Ascending aorta (tissue), 2 donors: Measurements from ENCODE around the gene ADCK1. TPM values are rescaled to one million over a fixed set of nuclear protein-coding genes. Genes with fewer than 3 reads are reported as not detected.

Experiments
- DNase-seq, 2 donors: peaks; one replicate each; pipeline ENCODE4 v3.0.0-alpha.2; 2019; ENCODE audit warnings: low spot score in 2 of 2
- H3K27ac ChIP-seq, 2 donors: fragments of 200-600 bp; sonication (generic); one replicate each; pipeline ENCODE4 v1.5.1; 2016 to 2017; ENCODE audit warnings: mild to moderate bottlenecking in 1 of 2
- H3K27me3 ChIP-seq: fragments of 200-600 bp; sonication (generic); one replicate; pipeline ENCODE4 v1.5.1; 2017
- H3K36me3 ChIP-seq, 2 donors: fragments of 200-600 bp; sonication (generic); one replicate each; pipeline ENCODE4 v1.5.1; 2016
- H3K4me1 ChIP-seq, 2 donors: fragments of 200-600 bp; sonication (generic); one replicate each; pipeline ENCODE4 v1.5.1; 2016 to 2017; ENCODE audit warnings: mild to moderate bottlenecking in 1 of 2
- H3K4me3 ChIP-seq, 2 donors: fragments of 200-600 bp; sonication (generic); one replicate each; pipeline ENCODE4 v1.5.1; 2016 to 2017; ENCODE audit warnings: mild to moderate bottlenecking in 1 of 2
- H3K9me3 ChIP-seq, 2 donors: fragments of 200-600 bp; sonication (generic); one replicate each; pipeline ENCODE4 v1.5.1; 2016
- CTCF ChIP-seq, 3 experiments: fragments of 200-600 bp in 2 of 3; fragments of 450-650 bp in 1 of 3; sonication (generic) in 2 of 3; IDR thresholded peaks; one replicate each; pipeline ENCODE4 v1.5.1; 2016 to 2019; ENCODE audit warnings: antibody characterized with exemption in 3 of 3, mild to moderate bottlenecking in 1 of 3, moderate library complexity in 1 of 3
- intact Hi-C: fragments of 100-400 bp; cut with DNase I; formaldehyde crosslinking; loops from one replicate; pipeline ENCODE4 v1.15.1; 2023
- total RNA-seq: library from RNA; depleted of rRNA; stranded (reverse); fragments of >200 nt; gene quantifications from one replicate; pipeline ENCODE4 v1.1.0, GENCODE V29; 2016

Gene ADCK1
- total RNA-seq, 1 donor from 2014 or later = 0.43 TPM

GRCh38 chr14:77921818-77922217 is 121.9 kb downstream of the ADCK1 start:
- Histone ChIP-seq H3K36me3 (no peaks in the 10 kb centered on the region), H3K4me1 (no peaks in the 10 kb centered on the region), H3K9me3 (no peaks in the 10 kb centered on the region), H3K27ac (no peak overlapping the region), H3K27me3 (no peaks in the 10 kb centered on the region), H3K4me3 (no peak overlapping the region)
- no peak for TF ChIP-seq CTCF (IDR thresholded peaks at IDR 0.05)
- DNase-seq = no peak
- intact Hi-C loops = no loop called here

GRCh38 chr14:77923131-77923936 is 123.4 kb downstream of the ADCK1 start:
- H3K4me1 ChIP-seq = no peaks in the 10 kb centered on the region
- no peak overlapping the region for H3K27ac ChIP-seq
- TF ChIP-seq CTCF (IDR thresholded peaks at IDR 0.05) = no peak
- no peaks in the 10 kb centered on the region for H3K9me3 ChIP-seq
- H3K27me3 ChIP-seq = no peaks in the 10 kb centered on the region
- H3K36me3 ChIP-seq = peaks cover 0 to 5% of the 10 kb centered on the region in 2 donors
- intact Hi-C loops = no loop called here
- no peak for DNase-seq
- H3K4me3 ChIP-seq = no peak overlapping the region

GRCh38 chr14:77924141-77924948 is 124.4 kb downstream of the ADCK1 start:
- no peak overlapping the region for H3K4me3 ChIP-seq
- no peak for DNase-seq
- no peaks in the 10 kb centered on the region for H3K27me3 ChIP-seq
- no peak overlapping the region for H3K27ac ChIP-seq
- H3K9me3 ChIP-seq = no peaks in the 10 kb centered on the region
- peaks cover 0 to 5% of the 10 kb centered on the region in 2 donors for H3K36me3 ChIP-seq
- TF ChIP-seq CTCF (IDR thresholded peaks at IDR 0.05) = no peak
- intact Hi-C loops = no loop called here
- no peaks in the 10 kb centered on the region for H3K4me1 ChIP-seq

GRCh38 chr14:77926942-77927341 is 127.0 kb downstream of the ADCK1 start:
- Histone ChIP-seq H3K36me3 (peaks cover 0 to 11% of the 10 kb centered on the region in 2 donors), H3K27me3 (no peaks in the 10 kb centered on the region), H3K9me3 (no peaks in the 10 kb centered on the region), H3K4me1 (no peaks in the 10 kb centered on the region), H3K27ac (no peak overlapping the region), H3K4me3 (no peak overlapping the region)
- TF ChIP-seq CTCF (IDR thresholded peaks at IDR 0.05) = no peak
- no peak for DNase-seq
- intact Hi-C loops = no loop called here

GRCh38 chr14:77931441-77931840 is 131.5 kb downstream of the ADCK1 start:
- intact Hi-C loops = no loop called here
- Histone ChIP-seq H3K9me3 (no peaks in the 10 kb centered on the region), H3K4me1 (no peaks in the 10 kb centered on the region), H3K27me3 (no peaks in the 10 kb centered on the region), H3K36me3 (peaks cover 0 to 37% of the 10 kb centered on the region in 2 donors), H3K4me3 (no peak overlapping the region), H3K27ac (no peak overlapping the region)
- TF ChIP-seq CTCF (IDR thresholded peaks at IDR 0.05) = no peak
- no peak for DNase-seq
